HG02852 (cell line): ENCODE results near the gene RBM38.

Experiments
- ATAC-seq: cut with Tn5 transposase; IDR thresholded peaks from one replicate; pipeline ENCODE4 v1.9.1; 2021; ENCODE audit warnings: mild to moderate bottlenecking, moderate library complexity; ENCODE audit not compliant: unreplicated experiment

The RBM38 gene

GRCh38 chr20:57402206-57403125 is 11.3 kb downstream of the RBM38 start:
- ATAC-seq, result no peak

- ATAC-seq, result no peak
Observed at GRCh38 chr20:57403216-57403615, 12.0 kb downstream of the RBM38 start.

- no peak for ATAC-seq
Observed at GRCh38 chr20:57404006-57404405, 12.8 kb downstream of the RBM38 start.

- ATAC-seq, result no peak
Observed at GRCh38 chr20:57404419-57405072, 13.3 kb downstream of the RBM38 start.

- no peak for ATAC-seq
Observed at GRCh38 chr20:57405236-57406016, 14.2 kb downstream of the RBM38 start.

GRCh38 chr20:57407541-57407956 is 16.4 kb downstream of the RBM38 start:
- ATAC-seq, result no peak

GRCh38 chr20:57408131-57408530 is 16.9 kb downstream of the RBM38 start:
- no peak for ATAC-seq

- no peak for ATAC-seq
Observed at GRCh38 chr20:57408536-57409233, 17.5 kb downstream of the RBM38 start.

GRCh38 chr20:57409316-57409671 is 18.1 kb downstream of the RBM38 start:
- no peak for ATAC-seq

GRCh38 chr20:57409672-57410397 is 18.6 kb downstream of the RBM38 start:
- no peak for ATAC-seq

GRCh38 chr20:57410398-57410920 is 19.3 kb downstream of the RBM38 start:
- no peak for ATAC-seq

GRCh38 chr20:57410924-57411323 is 19.7 kb downstream of the RBM38 start:
- no peak for ATAC-seq

- no peak for ATAC-seq
Observed at GRCh38 chr20:57411406-57412283, 20.4 kb downstream of the RBM38 start.

- ATAC-seq, result no peak
Observed at GRCh38 chr20:57412347-57413029, 21.3 kb downstream of the RBM38 start.

GRCh38 chr20:57413986-57414385 is 22.8 kb downstream of the RBM38 start:
- ATAC-seq, result no peak

- ATAC-seq, result no peak
Observed at GRCh38 chr20:57414867-57415592, 23.8 kb downstream of the RBM38 start.

- no peak for ATAC-seq
Observed at GRCh38 chr20:57415771-57416170, 24.6 kb downstream of the RBM38 start.
